Liver (tissue), 9 donors: ENCODE results near the gene HPCAL1. TPM values are rescaled to one million over a fixed set of nuclear protein-coding genes. Genes with fewer than 3 reads are reported as not detected.

Experiments used
- DNase-seq: peaks from one replicate; pipeline ENCODE4 v3.0.0-alpha.2; 2017; ENCODE audit warnings: low spot score
- H3K27ac ChIP-seq, 2 donors: one replicate each; pipeline ENCODE4 v1.7.0; 2013; ENCODE audit warnings: inconsistent platforms in 2 of 2, low read length in 2 of 2, control low read depth in 1 of 2, low read depth in 1 of 2, mild to moderate bottlenecking in 1 of 2
- H3K27me3 ChIP-seq, 4 donors: one replicate each; pipeline versions ENCODE4 v1.6.1 to v1.7.0; 2013; ENCODE audit warnings: low read length in 3 of 4, inconsistent platforms in 1 of 4, mild to moderate bottlenecking in 1 of 4, moderate library complexity in 1 of 4; ENCODE audit not compliant: control insufficient read depth in 4 of 4, insufficient read depth in 4 of 4
- H3K36me3 ChIP-seq, 4 donors: one replicate each; pipeline versions ENCODE4 v1.6.1 to v1.7.0; 2013; ENCODE audit warnings: low read length in 3 of 4, mild to moderate bottlenecking in 3 of 4, low read depth in 1 of 4, moderate library complexity in 1 of 4; ENCODE audit not compliant: control insufficient read depth in 4 of 4, insufficient read depth in 3 of 4
- H3K4me1 ChIP-seq, 4 donors: one replicate each; pipeline versions ENCODE4 v1.6.1 to v1.7.0; 2013; ENCODE audit warnings: low read length in 3 of 4, mild to moderate bottlenecking in 3 of 4, moderate library complexity in 1 of 4; ENCODE audit not compliant: control insufficient read depth in 4 of 4, insufficient read depth in 4 of 4
- H3K4me3 ChIP-seq, 3 donors: one replicate each; pipeline versions ENCODE4 v1.6.1 to v1.7.0; 2013; ENCODE audit warnings: low read length in 3 of 3, control low read depth in 1 of 3, low read depth in 1 of 3, mild to moderate bottlenecking in 1 of 3
- H3K9ac ChIP-seq, 2 donors: one replicate each; pipeline ENCODE4 v1.7.0; 2013; ENCODE audit warnings: low read length in 2 of 2, mild to moderate bottlenecking in 2 of 2, moderate library complexity in 2 of 2, control low read depth in 1 of 2, low read depth in 1 of 2
- H3K9me3 ChIP-seq, 4 donors: one replicate each; pipeline versions ENCODE4 v1.6.1 to v1.7.0; 2013; ENCODE audit warnings: low read length in 3 of 4; ENCODE audit not compliant: control insufficient read depth in 4 of 4
- CTCF ChIP-seq: fragments of 150-350 bp; IDR thresholded peaks from 2 replicates; pipeline ENCODE4 v1.5.1; 2017; ENCODE audit warnings: improper control_type of control experiment, low read depth, low read length; ENCODE audit not compliant: missing input control
- FOXA2 ChIP-seq: IDR thresholded peaks from 2 replicates; pipeline ENCODE4 v1.6.1; 2016; ENCODE audit warnings: antibody characterized with exemption
- HNF4A ChIP-seq, 2 donors: conservative IDR thresholded peaks; 2 replicates each; pipeline ENCODE4 v1.6.1; 2016; ENCODE audit warnings: antibody characterized with exemption in 2 of 2, mild to moderate bottlenecking in 2 of 2
- HNF4G ChIP-seq: IDR thresholded peaks from 2 replicates; pipeline ENCODE4 v1.6.1; 2016; ENCODE audit warnings: antibody characterized with exemption
- JUND ChIP-seq, 2 donors: IDR thresholded peaks; 2 replicates each; pipeline ENCODE4 v1.6.1; 2016; ENCODE audit warnings: antibody characterized with exemption in 2 of 2
- MAX ChIP-seq: IDR thresholded peaks from 2 replicates; pipeline ENCODE4 v1.6.1; 2016; ENCODE audit warnings: antibody characterized with exemption
- NR2F2 ChIP-seq: IDR thresholded peaks from 2 replicates; pipeline ENCODE4 v1.6.1; 2016; ENCODE audit warnings: antibody characterized with exemption
- RAD21 ChIP-seq, 2 donors: IDR thresholded peaks; 2 replicates each; pipeline ENCODE4 v1.6.1; 2016; ENCODE audit warnings: antibody characterized with exemption in 2 of 2, mild to moderate bottlenecking in 2 of 2
- REST ChIP-seq: IDR thresholded peaks from 2 replicates; pipeline ENCODE4 v1.6.1; 2016; ENCODE audit warnings: antibody characterized with exemption, mild to moderate bottlenecking
- RXRA ChIP-seq, 2 donors: IDR thresholded peaks; 2 replicates each; pipeline ENCODE4 v1.6.1; 2017 to 2018; ENCODE audit warnings: antibody characterized with exemption in 2 of 2, mild to moderate bottlenecking in 1 of 2
- SP1 ChIP-seq: IDR thresholded peaks from 2 replicates; pipeline ENCODE4 v1.6.1; 2018; ENCODE audit warnings: antibody characterized with exemption, mild to moderate bottlenecking
- TAF1 ChIP-seq: conservative IDR thresholded peaks from 2 replicates; pipeline ENCODE4 v1.6.1; 2016; ENCODE audit warnings: antibody characterized with exemption, mild to moderate bottlenecking
- ZBTB33 ChIP-seq: IDR thresholded peaks from 2 replicates; pipeline ENCODE4 v1.6.1; 2016; ENCODE audit warnings: antibody characterized with exemption
- WGBS: extraction: QIAGEN DNeasy Blood & Tissue Kit; methylation state at CpG from one replicate; pipeline ENCODE4 v1.1.7; 2013; 5-methylcytosine and 5-hydroxymethylcytosine counted together
- polyA plus RNA-seq, 2 donors: library from polyadenylated mRNA; stranded (reverse) in 1 of 2; unstranded in 1 of 2; fragments of 200-250 nt in 1 of 2; fragments of >200 nt in 1 of 2; fragmentation: Nextera tagmentation in 1 of 2; extraction: Ambion mirVana in 1 of 2; gene quantifications; one replicate each; pipeline versions ENCODE4 v1.2.1 to v1.2.3, GENCODE V29; 2013 to 2015
- total RNA-seq, 2 donors: library from RNA; depleted of rRNA; stranded (reverse); fragments of >200 nt; gene quantifications; one replicate each; pipeline ENCODE4 v1.2.3, GENCODE V29; 2014
- donor health status: healthy.
- donor health status: healthy.
- donor health status: healthy.
- donor health status: healthy.
- donor health status: healthy.

The HPCAL1 gene
- total and polyA plus RNA-seq, 4 donors: 17.3 to 27.9 (median 22.9) TPM

- no peak for DNase-seq
- H3K27me3 ChIP-seq: no peaks in the 10 kb centered on the region
- peaks cover 8 to 19% (median 12%) of the 10 kb centered on the region in 4 donors for H3K4me1 ChIP-seq
- no peaks in the 10 kb centered on the region for H3K9me3 ChIP-seq
- H3K36me3 ChIP-seq: no peaks in the 10 kb centered on the region
- no peak overlapping the region for H3K27ac ChIP-seq
- H3K9ac ChIP-seq: no peak overlapping the region
- WGBS: 74% methylated on average over 6 of the region's 6 CpGs
- TF ChIP-seq NR2F2 (no peak), CTCF (no peak), RAD21 (IDR thresholded peaks at IDR 0.05) (no peak), RXRA (IDR thresholded peaks at IDR 0.05) (no peak), HNF4G (no peak), SP1 (no peak), REST (no peak), JUND (IDR thresholded peaks at IDR 0.05) (no peak), ZBTB33 (no peak), MAX (no peak), FOXA2 (no peak), HNF4A (conservative IDR thresholded peaks at IDR 0.05) (no peak), TAF1 (no peak)
- no peak overlapping the region for H3K4me3 ChIP-seq
Observed at GRCh38 chr2:10390369-10390801, 87.7 kb downstream of the HPCAL1 start.

GRCh38 chr2:10392100-10392499, 89.4 kb downstream of the HPCAL1 start:
- Histone ChIP-seq H3K27ac (no peak overlapping the region), H3K27me3 (no peaks in the 10 kb centered on the region), H3K4me3 (no peak overlapping the region), H3K9ac (no peak overlapping the region), H3K4me1 (peaks cover 8 to 19% (median 12%) of the 10 kb centered on the region in 4 donors), H3K9me3 (no peaks in the 10 kb centered on the region), H3K36me3 (peaks cover 0 to 2% (median 0%) of the 10 kb centered on the region in 4 donors)
- 94% methylated on average over 5 of the region's 5 CpGs for WGBS
- no peak for TF ChIP-seq REST
- no peak for TF ChIP-seq HNF4A (conservative IDR thresholded peaks at IDR 0.05)
- no peak for DNase-seq
